Stimulated activated CD8-positive, alpha-beta memory T cell treated with anti-CD3 and anti-CD28 coated beads, Interleukin-7, amount 100 ng/mL, for 24 hours (primary cell): Measurements from ENCODE around the gene AMER2.
"Not testable (repeated sequence)": the region's sequence is repeated elsewhere in the genome, so short reads cannot be mapped to it uniquely, and the experiment has no call there.

ENCODE experiments used
- DNase-seq: peaks from one replicate; pipeline ENCODE4 v3.0.0-alpha.2; 2020; ENCODE audit warnings: low read depth

AMER2 gene

GRCh38 chr13:25181597-25181996, 9.5 kb upstream of the AMER2 start:
- DNase-seq, result no peak

DNA sequence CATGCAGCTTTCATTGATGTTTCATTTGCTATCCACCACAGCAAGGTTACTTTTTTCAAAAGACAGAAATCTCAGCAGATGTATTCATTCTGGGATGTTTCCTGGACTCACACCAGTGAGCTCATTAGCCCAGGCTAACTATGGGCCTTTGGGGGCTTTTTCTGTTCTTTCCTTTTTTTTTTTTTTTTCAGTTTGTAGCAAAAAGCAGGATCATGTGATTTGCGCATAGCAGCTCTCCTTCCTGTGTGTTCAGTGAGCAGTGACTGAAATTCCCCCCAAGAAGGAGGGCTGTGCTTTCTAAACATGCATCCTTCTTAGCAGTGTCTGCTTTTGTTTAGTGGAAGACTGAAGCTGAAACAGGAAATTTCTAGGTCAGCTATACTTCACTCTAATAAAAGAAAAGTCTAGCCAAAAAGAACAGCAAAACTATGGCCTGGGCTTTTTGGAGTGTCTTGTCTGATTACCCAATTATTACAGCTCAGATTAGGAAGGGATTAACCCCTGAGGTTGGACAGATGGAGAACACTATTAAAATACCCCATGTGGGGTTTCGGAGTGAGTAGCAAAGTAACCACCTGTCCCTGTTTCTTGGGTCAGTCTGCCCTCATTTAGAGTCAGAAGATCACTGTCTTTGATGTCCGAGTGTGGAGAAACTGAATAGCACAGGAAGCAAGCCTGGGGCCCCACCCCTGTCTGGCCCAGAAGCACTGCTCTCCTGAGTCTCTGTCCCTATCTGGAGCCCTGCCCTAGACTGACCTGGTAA, 8.9 kb upstream of the AMER2 start:
- no peak for DNase-seq

DNA sequence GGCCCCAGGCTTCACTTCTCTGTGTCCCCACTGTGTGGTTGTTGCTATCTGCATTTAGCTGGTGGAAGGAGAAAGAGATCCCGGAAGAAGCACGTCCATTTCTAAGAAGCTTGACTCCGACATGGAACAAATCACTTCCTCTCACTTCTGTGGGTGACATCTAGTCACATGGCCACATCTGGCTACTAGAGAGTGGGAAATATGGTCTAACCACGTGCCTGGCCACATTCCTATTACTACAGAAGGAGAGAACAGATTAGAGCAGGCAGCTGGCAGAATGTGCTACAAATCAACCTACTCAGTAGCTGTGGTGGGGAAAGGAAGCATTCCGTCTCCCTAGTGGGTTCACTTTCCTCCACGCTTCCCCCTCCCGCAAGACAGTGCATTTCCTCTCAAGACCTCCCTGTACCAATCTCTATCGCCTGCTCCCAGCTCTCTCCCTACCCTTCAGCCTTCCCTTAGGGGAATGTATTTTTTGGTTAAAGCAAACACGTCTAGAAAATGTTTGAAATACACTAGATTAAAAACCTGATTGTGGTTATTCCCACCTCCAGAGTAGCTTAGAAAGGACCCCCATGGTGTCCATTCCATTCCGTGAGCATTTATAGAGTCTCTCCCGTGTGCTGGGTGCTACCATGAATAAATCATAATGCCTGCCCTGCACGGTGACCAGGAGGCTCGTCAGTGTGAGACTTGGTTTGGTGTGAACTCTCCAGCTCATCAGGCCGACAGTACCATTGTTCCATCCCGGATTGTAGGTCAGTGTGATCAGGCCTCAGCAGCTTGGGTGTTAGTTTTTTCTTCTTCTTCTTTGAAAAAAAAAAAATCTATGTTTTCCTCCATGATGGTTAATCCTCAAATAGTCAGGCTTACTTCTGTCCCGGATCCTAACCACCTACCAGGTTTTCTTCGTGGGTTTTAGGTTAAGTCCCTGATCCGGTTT, 8.0 kb upstream of the AMER2 start:
- DNase-seq, result no peak

DNA sequence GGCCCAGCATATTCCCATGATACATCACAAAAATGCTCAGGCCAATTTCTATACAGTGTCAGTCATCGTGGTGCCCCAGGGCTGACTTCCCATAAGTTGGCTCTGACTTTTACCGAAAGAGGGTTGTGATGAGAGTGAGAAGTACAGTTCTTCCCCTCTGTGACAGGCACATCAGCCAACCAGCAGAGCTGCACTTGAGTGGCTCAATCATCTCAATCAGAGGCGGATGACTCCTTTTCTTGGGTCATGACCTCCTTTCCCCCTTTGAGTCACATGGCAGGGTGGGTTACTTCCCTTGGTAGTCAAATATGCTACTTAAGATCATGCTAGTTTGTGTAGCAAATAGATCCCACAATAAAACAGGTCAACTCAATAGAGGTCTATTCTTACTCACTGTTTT, 6.9 kb upstream of the AMER2 start:
- DNase-seq, result no peak

DNA sequence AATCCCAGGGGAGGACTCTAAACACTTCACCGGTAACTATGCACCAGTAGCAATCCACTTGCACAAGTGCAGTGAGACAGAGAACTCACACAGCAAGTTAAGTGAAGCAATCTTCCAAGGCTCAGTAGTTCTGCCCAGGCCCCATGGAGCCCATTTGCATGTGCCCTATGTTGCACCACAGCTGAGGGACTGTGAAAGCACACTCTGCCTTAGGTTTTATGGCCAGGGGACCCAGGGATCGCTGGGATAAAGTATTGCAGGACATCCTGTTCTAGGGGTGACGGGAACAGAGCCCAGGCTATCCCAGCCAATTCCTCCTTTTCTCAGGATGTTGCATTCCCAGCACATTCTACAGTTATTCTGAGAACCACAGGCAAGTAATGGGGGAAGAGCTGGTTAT, 6.0 kb upstream of the AMER2 start:
- DNase-seq, result no peak

GRCh38 chr13:25177636-25178035, 5.5 kb upstream of the AMER2 start:
- DNase-seq, result no peak

DNA sequence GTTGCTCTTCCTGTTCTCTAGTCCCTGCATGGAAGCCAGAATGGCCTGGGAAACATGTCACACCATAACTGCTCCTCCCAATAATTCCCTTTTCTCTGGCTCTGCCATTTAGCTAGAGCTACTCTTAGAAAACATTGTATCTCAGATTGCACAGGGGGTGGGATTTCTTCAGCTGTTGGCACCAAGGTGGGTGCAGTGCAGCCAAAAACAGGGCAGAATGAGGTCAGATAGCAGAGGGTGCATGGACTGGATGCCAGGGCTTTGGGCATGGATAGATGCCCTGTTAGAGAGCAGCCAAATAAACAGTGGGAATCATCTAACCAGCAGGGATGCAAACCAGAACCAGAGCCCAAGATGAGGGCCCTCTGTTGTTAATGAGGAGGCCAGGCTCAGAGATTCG, 4.9 kb upstream of the AMER2 start:
- no peak for DNase-seq

GRCh38 chr13:25175431-25175830, 3.3 kb upstream of the AMER2 start:
- no peak for DNase-seq

- DNase-seq, result no peak
Observed at GRCh38 chr13:25175026-25175425, 2.9 kb upstream of the AMER2 start.

DNA sequence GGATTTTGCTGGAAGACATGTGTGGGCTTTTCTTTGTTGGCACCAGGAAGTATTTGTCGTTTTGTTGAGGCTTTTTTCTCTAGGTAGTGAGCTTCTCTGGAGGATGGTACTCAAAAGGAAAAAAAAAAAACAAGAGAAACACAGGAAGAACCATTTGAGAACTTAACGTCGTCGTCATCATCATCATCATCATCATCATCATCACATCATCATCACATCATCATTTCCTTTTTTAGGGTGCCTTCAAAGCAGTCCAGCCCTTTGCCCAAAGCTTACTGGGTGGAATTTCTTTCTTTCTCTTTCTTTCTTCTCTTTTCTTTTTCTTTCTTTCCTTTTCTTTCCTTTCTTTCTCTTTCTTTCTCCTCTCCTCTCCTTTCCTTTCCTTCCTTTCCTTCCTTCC, 2.2 kb upstream of the AMER2 start:
- DNase-seq, result no peak

- no peak for DNase-seq
Observed at GRCh38 chr13:25172303-25172630, 179 bp upstream of the AMER2 start.

GRCh38 chr13:25171170-25171516, 945 bp downstream of the AMER2 start:
- no peak for DNase-seq

- DNase-seq, result no peak
Observed at GRCh38 chr13:25170554-25171111, 1.5 kb downstream of the AMER2 start.

GRCh38 chr13:25169951-25170553, 2.0 kb downstream of the AMER2 start:
- DNase-seq, result no peak

GRCh38 chr13:25169356-25169755, 2.7 kb downstream of the AMER2 start:
- no peak for DNase-seq

- no peak for DNase-seq
Observed at GRCh38 chr13:25168790-25169189, 3.3 kb downstream of the AMER2 start.

GRCh38 chr13:25167382-25168174, 4.5 kb downstream of the AMER2 start:
- no peak for DNase-seq

GRCh38 chr13:25166306-25166705, 5.8 kb downstream of the AMER2 start:
- DNase-seq, result no peak

- no peak for DNase-seq
Observed at GRCh38 chr13:25165663-25166062, 6.4 kb downstream of the AMER2 start.

DNA sequence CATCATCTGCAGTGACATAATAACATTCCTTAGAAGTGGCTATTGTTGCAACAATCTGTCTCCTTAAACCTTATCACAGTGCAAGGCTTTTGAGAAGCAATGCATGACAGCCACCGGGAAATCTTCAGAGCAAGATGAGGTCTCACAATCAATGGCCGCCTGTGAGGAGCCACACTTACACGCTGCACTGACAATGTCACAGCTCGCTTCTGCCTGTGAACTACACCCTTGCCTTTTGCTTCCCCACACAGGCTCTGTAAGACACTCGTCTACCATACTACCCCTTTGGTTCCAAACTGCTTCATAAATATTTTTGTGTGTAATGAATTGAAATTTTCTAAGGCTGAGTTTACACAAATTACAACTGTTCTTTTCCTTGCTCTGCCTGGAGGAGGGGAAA, 6.9 kb downstream of the AMER2 start:
- not testable (repeated sequence) for DNase-seq

DNA sequence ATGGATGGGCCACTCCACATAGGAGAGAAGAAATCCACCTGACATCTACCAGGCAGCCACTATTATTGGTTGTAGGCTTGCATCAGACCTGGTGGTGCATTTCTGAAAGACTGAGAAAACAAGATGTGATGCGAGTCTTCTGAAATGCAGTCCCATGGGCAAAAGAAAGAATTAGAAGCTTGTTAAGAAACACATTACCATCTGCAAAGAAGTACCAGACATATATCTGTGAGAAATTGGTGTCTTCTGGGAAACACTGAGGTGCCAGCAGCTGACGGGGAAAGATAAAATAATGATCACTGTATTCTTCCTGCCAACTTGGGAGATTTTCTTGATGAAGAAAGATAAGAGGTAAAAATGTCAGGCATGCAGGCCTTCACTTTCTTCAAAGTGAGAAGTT, 14.4 kb downstream of the AMER2 start:
- DNase-seq, result no peak

- DNase-seq, result no peak
Observed at GRCh38 chr13:25153736-25154135, 18.4 kb downstream of the AMER2 start.
